AG10803 (cell line): Measurements from ENCODE around the gene SPRYD4.

Source experiments
- DNase-seq: peaks from one replicate; pipeline ENCODE4 v3.0.0; 2010; ENCODE audit warnings: low read depth
- H3K4me3 ChIP-seq: 2 replicates; pipeline ENCODE4 v1.5.1; 2011; ENCODE audit warnings: mild to moderate bottlenecking, low read length, control low read depth
- TF ChIP-seq, protein P1 (sequence below): conservative IDR thresholded peaks from 2 replicates; pipeline ENCODE4 v1.5.1; 2011; ENCODE audit warnings: mild to moderate bottlenecking, low read length, control low read depth, inconsistent platforms

The SPRYD4 gene

DNA sequence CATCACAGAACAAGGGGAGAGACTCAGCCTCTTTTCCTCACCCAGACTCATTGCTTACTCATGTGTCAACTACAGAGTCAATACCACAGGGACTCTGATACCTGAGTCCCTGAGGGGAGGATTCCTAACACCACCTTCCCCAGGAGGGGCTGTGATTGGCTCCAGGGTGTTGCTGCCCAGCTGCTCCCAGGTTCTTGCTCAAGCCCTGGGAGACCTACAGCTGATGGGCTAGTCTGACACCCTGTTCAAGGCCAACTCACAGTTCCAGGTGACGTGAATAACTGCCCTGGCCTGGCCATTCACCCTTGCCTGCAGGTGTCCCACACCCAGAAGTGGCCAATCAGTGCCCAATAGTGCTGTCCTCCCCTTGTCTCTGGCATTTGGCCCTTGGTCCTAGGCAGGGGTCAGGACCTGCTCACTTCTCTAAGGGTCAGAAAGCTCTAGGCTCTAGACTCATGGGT, 8.6 kb downstream of the SPRYD4 start:
- DNase-seq = no peak
- no peak overlapping the region for H3K4me3 ChIP-seq
- TF ChIP-seq, protein P1, sequence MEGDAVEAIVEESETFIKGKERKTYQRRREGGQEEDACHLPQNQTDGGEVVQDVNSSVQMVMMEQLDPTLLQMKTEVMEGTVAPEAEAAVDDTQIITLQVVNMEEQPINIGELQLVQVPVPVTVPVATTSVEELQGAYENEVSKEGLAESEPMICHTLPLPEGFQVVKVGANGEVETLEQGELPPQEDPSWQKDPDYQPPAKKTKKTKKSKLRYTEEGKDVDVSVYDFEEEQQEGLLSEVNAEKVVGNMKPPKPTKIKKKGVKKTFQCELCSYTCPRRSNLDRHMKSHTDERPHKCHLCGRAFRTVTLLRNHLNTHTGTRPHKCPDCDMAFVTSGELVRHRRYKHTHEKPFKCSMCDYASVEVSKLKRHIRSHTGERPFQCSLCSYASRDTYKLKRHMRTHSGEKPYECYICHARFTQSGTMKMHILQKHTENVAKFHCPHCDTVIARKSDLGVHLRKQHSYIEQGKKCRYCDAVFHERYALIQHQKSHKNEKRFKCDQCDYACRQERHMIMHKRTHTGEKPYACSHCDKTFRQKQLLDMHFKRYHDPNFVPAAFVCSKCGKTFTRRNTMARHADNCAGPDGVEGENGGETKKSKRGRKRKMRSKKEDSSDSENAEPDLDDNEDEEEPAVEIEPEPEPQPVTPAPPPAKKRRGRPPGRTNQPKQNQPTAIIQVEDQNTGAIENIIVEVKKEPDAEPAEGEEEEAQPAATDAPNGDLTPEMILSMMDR = no peak

DNA sequence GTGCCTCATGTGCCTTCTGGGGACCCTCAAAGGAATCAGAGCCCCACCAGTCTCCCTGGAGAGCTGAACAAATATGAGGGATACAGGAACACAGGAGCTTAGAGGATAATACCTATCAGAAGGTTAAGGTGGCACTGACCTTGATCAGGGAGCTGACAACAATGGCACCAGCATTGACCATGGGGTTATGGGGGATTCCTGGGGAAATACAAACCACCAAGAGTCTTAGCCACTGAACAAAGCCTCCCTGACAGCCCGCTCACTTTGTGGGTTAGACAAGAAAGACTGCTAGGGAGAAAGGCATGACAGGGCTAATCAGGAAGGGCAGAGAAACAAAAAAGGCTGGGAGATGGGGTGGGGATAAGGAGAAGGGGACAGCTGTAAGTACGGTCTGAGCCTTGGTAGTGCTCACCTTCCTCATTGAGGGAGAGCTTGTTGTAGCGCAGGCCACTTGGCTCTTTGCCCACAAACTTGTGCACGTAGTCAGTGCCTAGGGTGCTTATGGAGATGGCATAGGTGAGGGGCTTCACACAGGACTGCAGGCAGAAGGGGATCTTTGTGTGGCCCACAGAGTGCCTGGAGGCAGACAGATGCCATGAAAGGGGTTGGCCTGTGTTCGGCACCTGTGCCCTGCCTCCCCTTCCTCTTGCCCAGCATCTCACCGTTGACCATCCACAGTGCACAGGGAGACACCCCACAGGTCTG, 9.3 kb downstream of the SPRYD4 start:
- no peak for DNase-seq
- no peak overlapping the region for H3K4me3 ChIP-seq
- TF ChIP-seq, protein P1 = no peak

DNA sequence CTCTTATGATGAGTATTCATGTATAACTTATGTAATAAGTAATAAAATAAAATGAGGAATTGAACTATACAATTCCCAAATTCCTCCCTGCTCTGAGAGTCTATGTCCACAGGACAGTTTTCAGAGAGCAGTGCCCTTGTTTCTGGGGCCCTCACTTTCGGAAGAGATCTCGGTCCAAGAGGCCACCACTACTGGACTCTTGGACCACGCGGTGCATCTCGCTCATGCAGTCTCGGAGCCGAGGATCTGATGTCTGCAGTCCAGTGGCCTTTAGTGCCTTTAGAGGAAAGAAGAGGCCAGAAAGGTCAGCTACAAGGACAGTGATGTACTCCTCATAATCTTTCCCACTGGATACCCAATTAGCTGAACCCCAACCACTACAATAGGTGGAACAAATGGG, 11.2 kb downstream of the SPRYD4 start:
- H3K4me3 ChIP-seq = no peak overlapping the region
- DNase-seq = no peak
- TF ChIP-seq, protein P1 = no peak

DNA sequence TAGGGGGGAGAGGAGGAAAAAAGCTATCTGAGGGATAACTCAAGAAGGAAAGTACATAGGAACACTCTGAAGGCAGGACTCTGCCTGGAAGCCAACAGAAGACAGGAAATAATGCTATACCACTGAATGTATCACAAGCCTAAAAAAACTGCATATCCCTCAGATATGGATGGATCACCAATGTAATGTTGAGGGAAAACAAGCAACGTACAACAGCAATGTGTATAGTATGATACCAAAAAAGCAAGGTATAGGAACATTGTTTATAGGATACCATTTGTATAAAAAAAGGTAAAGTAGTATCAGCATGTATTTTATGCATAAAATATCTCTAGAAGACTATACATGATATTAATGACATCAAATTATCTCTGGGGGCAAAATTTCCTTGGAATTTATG, 16.2 kb downstream of the SPRYD4 start:
- TF ChIP-seq, protein P1 = no peak
- H3K4me3 ChIP-seq = no peak overlapping the region
- no peak for DNase-seq

DNA sequence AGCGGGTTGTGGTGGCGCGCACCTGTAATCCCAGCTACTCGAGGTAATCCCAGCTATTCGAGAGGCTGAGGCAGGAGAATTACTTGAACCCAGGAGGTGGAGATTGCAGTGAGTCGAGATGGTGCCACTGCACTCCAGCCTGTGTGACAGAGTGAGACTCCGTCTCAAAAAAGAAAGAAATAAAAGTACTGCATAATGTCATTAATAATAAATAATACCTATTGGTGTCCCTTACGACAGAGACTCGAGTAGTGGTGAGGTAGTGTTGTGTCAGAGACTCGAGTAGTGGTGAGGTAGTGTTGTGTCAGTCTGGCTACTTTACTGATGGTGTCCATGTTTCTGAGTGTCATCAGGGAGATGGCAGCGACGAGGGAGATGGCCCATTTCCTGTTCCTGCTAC, 18.3 kb downstream of the SPRYD4 start:
- H3K4me3 ChIP-seq = no peak overlapping the region
- DNase-seq = no peak
- TF ChIP-seq, protein P1 = no peak

DNA sequence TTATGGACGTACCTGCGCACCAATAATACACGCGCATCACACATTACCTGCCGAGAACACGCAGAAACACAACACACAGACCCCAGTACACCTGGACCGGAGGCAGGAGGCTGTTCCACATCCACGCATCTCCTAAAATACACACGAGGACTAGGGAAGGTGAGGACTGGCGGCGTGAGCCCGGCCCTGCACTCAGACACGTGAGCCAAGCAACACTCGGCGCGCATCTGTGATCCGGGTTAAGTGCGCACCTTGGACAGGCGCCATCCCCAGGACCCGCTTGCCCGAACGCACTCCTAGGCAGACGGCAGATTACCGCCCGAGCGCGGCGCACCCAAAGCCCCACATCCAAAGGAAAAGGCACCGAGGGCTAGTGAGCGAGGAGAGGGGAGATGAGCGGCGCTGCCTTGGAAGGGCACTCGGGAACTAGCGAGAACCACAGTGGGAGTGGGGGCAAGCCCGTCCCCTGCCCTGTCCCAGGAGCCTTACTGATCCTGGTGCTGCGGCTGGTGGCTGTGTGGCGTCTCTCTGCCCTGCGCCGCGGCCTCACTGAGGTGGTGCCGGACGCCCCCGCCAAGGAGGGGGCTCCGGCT, 19.2 kb downstream of the SPRYD4 start:
- H3K4me3 ChIP-seq = peak overlapping the region; percentile 61
- TF ChIP-seq, protein P1 = no peak
- DNase-seq = no peak
